Stimulated activated CD8-positive, alpha-beta memory T cell treated with anti-CD3 and anti-CD28 coated beads, Interleukin-4, amount 100 ng/mL, for 1 hour (primary cell): ENCODE results near the gene CNTNAP4.

Experiments used
- DNase-seq, 2 donors: peaks; one replicate each; pipeline ENCODE4 v3.0.0-alpha.2; 2020; ENCODE audit warnings: low read depth in 2 of 2, low spot score in 1 of 2

CNTNAP4 gene

GRCh38 chr16:76576526-76576925 lies 299.3 kb downstream of the CNTNAP4 start:
- no peak for DNase-seq

GRCh38 chr16:76577003-76577402 lies 299.8 kb downstream of the CNTNAP4 start:
- DNase-seq: no peak

DNA sequence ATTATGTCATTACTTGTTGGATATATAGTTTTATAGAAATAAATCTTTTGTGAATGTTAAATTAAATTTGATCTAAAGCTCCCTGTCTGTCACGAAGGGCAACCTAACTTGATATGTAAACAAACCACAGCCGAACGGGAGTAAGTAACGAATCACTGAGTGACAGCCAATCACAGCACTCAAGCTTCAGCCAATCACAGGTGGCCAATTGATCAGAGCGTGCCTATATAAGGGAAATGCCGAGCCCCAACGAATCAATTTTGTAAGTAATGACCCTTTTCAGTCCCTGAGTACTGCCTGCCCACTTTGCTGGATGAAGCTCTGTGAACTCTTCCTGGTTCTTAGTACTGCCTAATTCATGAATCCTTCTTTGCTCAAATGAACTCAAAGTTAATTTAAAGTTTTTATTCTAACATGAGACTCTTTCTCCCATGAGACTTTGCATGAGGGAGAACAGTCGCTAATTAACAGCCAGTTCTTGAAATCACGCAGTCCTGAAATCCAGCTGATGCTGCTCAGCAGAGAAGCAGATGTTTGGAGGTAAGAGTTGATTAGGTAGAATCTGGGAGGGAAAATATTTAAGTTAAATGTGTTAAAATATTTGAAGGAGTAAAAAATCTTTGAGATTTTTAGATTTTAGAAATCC lies 302.2 kb downstream of the CNTNAP4 start:
- no peak for DNase-seq

DNA sequence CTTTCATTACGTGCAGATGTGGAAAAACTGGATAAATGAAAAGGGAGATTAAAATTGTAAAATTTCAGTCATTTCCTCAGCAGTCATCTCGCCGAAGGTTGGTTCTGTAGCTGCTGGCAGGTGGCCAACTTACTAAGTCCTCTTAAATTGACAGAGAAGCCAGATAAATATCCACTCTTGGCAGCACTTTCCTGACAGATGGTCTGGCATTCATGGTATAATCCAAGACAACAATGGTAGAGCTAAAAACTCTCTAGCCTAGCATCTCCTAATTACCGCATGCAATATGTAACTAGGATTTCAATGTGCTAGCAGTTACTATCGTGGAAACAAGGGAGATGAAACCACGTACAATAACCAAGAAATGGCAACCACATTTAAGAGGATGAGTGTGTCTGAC lies 306.3 kb downstream of the CNTNAP4 start:
- DNase-seq: no peak

GRCh38 chr16:76583945-76584344 lies 306.7 kb downstream of the CNTNAP4 start:
- no peak for DNase-seq

DNA sequence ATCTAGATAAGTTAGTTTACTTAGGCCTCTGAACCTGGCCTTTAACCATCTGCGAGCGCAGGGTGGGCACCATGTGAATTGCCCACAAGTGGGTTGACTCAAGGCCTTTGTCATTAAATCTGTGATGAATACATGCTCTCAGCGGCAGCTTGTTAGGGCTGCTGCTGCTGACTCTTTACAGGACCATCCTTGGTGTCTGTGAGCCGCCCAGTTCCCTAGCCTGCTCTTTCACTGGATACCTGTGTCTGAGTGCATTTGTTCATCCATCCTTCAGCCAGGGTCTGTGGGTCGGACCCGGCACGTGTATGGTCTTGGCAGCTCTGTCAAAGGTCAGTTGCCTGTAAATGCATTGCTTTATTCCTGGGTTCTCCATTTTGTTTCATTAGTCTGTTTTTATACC lies 321.3 kb downstream of the CNTNAP4 start:
- DNase-seq: no peak

DNA sequence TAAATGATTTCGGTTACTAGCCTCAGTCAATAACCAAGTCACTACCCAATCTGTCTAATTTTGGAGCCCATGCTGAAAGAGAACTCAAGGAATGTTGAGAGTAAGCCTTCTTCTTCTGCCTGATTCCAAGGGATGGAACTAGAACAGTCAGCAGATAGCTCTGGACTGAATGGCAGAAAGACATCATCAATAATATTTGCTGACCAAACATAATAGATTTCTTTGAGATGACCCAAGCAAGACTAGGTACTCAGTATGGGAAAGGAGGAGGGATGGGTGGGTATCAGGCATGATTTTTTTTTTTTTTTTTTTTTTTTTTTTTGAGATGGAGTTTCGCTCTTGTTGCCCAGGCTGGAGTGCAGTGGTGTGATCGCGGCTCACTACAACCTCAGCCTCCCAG lies 330.1 kb downstream of the CNTNAP4 start:
- no peak for DNase-seq
